ENCODE results near the gene TOE1. TPM values are rescaled to one million over a fixed set of nuclear protein-coding genes. Genes with fewer than 3 reads are reported as not detected.

The TOE1 gene
- total and polyA plus RNA-seq, 2 of the 8 experiments (the other 6 are each of a cell fraction or from before 2014, with no cell fraction given) = 15.2 to 25.8 TPM

- Histone ChIP-seq H2BK120ac (replicated peaks; ENCODE audit: low read depth, low read length) (no peak overlapping the region), H2AK5ac (ENCODE audit: low read depth, low read length) (no peak overlapping the region), H3K79me1 (ENCODE audit: low read depth, low read length) (peaks cover 10% of the 10 kb centered on the region), H3K36me3 (ENCODE audit: control insufficient read depth in 2 of 4, insufficient read depth in 4 of 4, low read length in 3 of 4) (peaks cover 8 to 46% (median 25%) of the 10 kb centered on the region in 4 experiments; a peak in 5 of 8 replicates), H2BK12ac (ENCODE audit: low read depth, low read length) (no peak overlapping the region), H2AFZ (ENCODE audit: low read length) (no peak overlapping the region), H3K27ac (ENCODE audit: low read depth, low read length) (no peak overlapping the region), H4K5ac (ENCODE audit: insufficient read length, low read depth, low read length) (no peak overlapping the region), H4K91ac (replicated peaks; ENCODE audit: insufficient read length, low read length) (no peak overlapping the region), H3K56ac (replicated peaks; ENCODE audit: insufficient read length, low read depth, low read length) (no peak overlapping the region), H4K8ac (ENCODE audit: extremely low read depth, insufficient read depth, low read length) (no peak overlapping the region), H3K18ac (ENCODE audit: extremely low read depth, low read length) (no peak overlapping the region), H3K4me1 (replicated peaks in 1 of 4; ENCODE audit: control insufficient read depth in 3 of 4, insufficient read depth in 4 of 4, low read length in 3 of 4) (peaks cover 7 to 20% (median 8%) of the 10 kb centered on the region in 4 experiments; a peak in 6 of 7 replicates), H3K14ac (ENCODE audit: insufficient read length) (no peak overlapping the region), H3K9ac (replicated peaks in 1 of 4; ENCODE audit: extremely low read depth in 1 of 4, low read depth in 3 of 4, low read length in 3 of 4) (no peak overlapping the region), H3K4ac (replicated peaks; ENCODE audit: insufficient read length, low read depth, low read length) (no peak overlapping the region), H2BK5ac (ENCODE audit: low read depth, low read length) (no peak overlapping the region), H3K4me3 (ENCODE audit: extremely low read depth in 1 of 4, insufficient read depth in 2 of 4, low read depth in 3 of 4, low read length in 4 of 4) (no peak overlapping the region), H3K9me3 (ENCODE audit: insufficient read depth in 2 of 2, low read depth in 1 of 2, low read length in 1 of 2) (no peaks in the 10 kb centered on the region), H2BK15ac (ENCODE audit: low read length) (no peak overlapping the region), H3K23me2 (ENCODE audit: low read depth, low read length) (peaks cover 11% of the 10 kb centered on the region; the same call in 1 of the 2 replicates), H3K23ac (ENCODE audit: insufficient read length) (no peak overlapping the region), H4K20me1 (replicated peaks in 1 of 2; ENCODE audit: control insufficient read depth in 1 of 2, insufficient read depth in 2 of 2, low read length in 2 of 2) (peaks cover 0 to 2% of the 10 kb centered on the region in 2 experiments), H3K79me2 (ENCODE audit: control insufficient read depth in 1 of 2, insufficient read depth in 2 of 2, low read length in 2 of 2) (peaks cover 3 to 23% of the 10 kb centered on the region in 2 experiments; a peak in 3 of 4 replicates), H2BK20ac (ENCODE audit: low read length) (no peak overlapping the region), H3K4me2 (ENCODE audit: insufficient read depth in 1 of 2, low read depth in 2 of 2, low read length in 2 of 2) (no peak overlapping the region), H3K27me3 (replicated peaks in 1 of 4; ENCODE audit: control insufficient read depth in 3 of 4, extremely low read depth in 1 of 4, insufficient read depth in 3 of 4, low read length in 3 of 4) (no peaks in the 10 kb centered on the region)
- CTCF ChIA-PET (ENCODE audit: partially characterized antibody) = interaction anchor here (0.6 to 1.8 kb wide), 7 partner anchors 11 to 546 kb away, joined by 3 to 6 read pairs (median 3); no protein-coding TSS in a partner anchor
- WGBS, 2 experiments (ENCODE audit: extremely low coverage in 1 of 2, insufficient coverage in 1 of 2, insufficient read length in 1 of 2, insufficient replicate concordance in 2 of 2, low coverage in 1 of 2, low lambda C conversion rate in 2 of 2, missing lambda C conversion rate in 1 of 2) = 92% methylated on average over 18 of the region's 18 CpGs; no CpG with 5 or more reads in 1 of the 2 experiments
- POLR2A ChIA-PET (ENCODE audit: partially characterized antibody) = interaction anchor here (0.6 to 16.3 kb wide), 5 partner anchors 10 to 219 kb away, joined by 3 to 472 read pairs (median 24); partner anchors contain the start of genes AKR1A1, CCDC163, MMACHC and MUTYH
- DNase-seq (ENCODE audit: low read depth in 1 of 2, low spot score in 2 of 2) = no peak
- no peak for FAIRE-seq
- TF ChIP-seq ATF2 (IDR thresholded peaks at IDR 0.05; ENCODE audit: low read length) (no peak), RAD21 (IDR thresholded peaks at IDR 0.05 in 1 of 2, conservative IDR thresholded peaks at IDR 0.05 in 1 of 2; ENCODE audit: low read depth in 2 of 2, low read length in 2 of 2) (no peak), E2F6 (IDR thresholded peaks at IDR 0.05) (no peak), SP1 (IDR thresholded peaks at IDR 0.05; ENCODE audit: low read depth, low read length) (no peak), BCL11A (IDR thresholded peaks at IDR 0.05; ENCODE audit: low read depth in 2 of 2, low read length in 2 of 2) (no peak), CBX5 (IDR thresholded peaks at IDR 0.05; ENCODE audit: low read depth, low read length) (no peak), POLR2AphosphoS5 (IDR thresholded peaks at IDR 0.05; ENCODE audit: low read depth, low read length) (no peak), YY1 (IDR thresholded peaks at IDR 0.05; ENCODE audit: low read depth, low read length) (no peak), SRF (IDR thresholded peaks at IDR 0.05; ENCODE audit: low read depth, low read length) (no peak)
Observed at GRCh38 chr1:45331436-45332345, 8.3 kb upstream of the TOE1 start.
